H1 (cell line): Measurements from ENCODE around the gene EHBP1. TPM values are rescaled to one million over a fixed set of nuclear protein-coding genes. Genes with fewer than 3 reads are reported as not detected.

Source experiments
- CTCF ChIA-PET: fragments of 300-600 bp; sonication (Branson Sonifier 250); formaldehyde crosslinking; loops from one replicate; lab custom pipeline; 2021; ENCODE audit not compliant: partially characterized antibody; lab: Charles Lee
- POLR2A ChIA-PET: fragments of 300-600 bp; sonication (Branson Sonifier 250); formaldehyde crosslinking; loops from one replicate; lab custom pipeline; 2021; ENCODE audit warnings: inconsistent platforms; ENCODE audit not compliant: partially characterized antibody; lab: Charles Lee
- DNase-seq, 2 experiments: peaks; one replicate each; pipeline versions ENCODE4 v3.0.0 to v3.0.0-alpha.2; 2010 to 2022; ENCODE audit warnings: low spot score in 2 of 2, low read depth in 1 of 2, mixed read lengths in 1 of 2
- FAIRE-seq: peaks from 2 replicates; lab custom pipeline; 2011; peaks lifted over from hg19 to GRCh38; lab: Jason Lieb, UNC
- H2AFZ ChIP-seq: 2 replicates; pipeline ENCODE4 v1.8.1; 2012; ENCODE audit warnings: low read length, inconsistent platforms
- H2AK5ac ChIP-seq: 2 replicates; pipeline ENCODE4 v1.6.1; 2013; ENCODE audit warnings: low read depth, low read length
- H2BK120ac ChIP-seq: replicated peaks from 2 replicates; pipeline ENCODE3; 2013; ENCODE audit warnings: low read depth, low read length, inconsistent platforms
- H2BK12ac ChIP-seq: 2 replicates; pipeline ENCODE4 v1.6.1; 2013; ENCODE audit warnings: low read depth, low read length
- H2BK15ac ChIP-seq: 2 replicates; pipeline ENCODE4 v1.6.1; 2013; ENCODE audit warnings: low read length
- H2BK20ac ChIP-seq: 2 replicates; pipeline ENCODE4 v1.6.1; 2013; ENCODE audit warnings: low read length
- H2BK5ac ChIP-seq: 2 replicates; pipeline ENCODE4 v1.6.1; 2013; ENCODE audit warnings: low read depth, low read length
- H3K14ac ChIP-seq: 2 replicates; pipeline ENCODE4 v1.6.1; 2013; ENCODE audit warnings: inconsistent platforms; ENCODE audit not compliant: insufficient read length
- H3K18ac ChIP-seq: 2 replicates; pipeline ENCODE4 v1.6.1; 2013; ENCODE audit warnings: low read length; ENCODE audit errors: extremely low read depth
- H3K23ac ChIP-seq: 2 replicates; pipeline ENCODE4 v1.6.1; 2013; ENCODE audit warnings: inconsistent platforms; ENCODE audit not compliant: insufficient read length
- H3K23me2 ChIP-seq: 2 replicates; pipeline ENCODE4 v1.6.1; 2013; ENCODE audit warnings: low read depth, low read length
- H3K27ac ChIP-seq: 2 replicates; pipeline ENCODE4 v1.6.1; 2011; ENCODE audit warnings: low read depth, low read length, inconsistent platforms
- H3K27me3 ChIP-seq, 4 experiments: replicated peaks in 1 of 4; 1 replicate in 1 of 4; 2 replicates in 3 of 4; pipeline versions ENCODE4 v1.6.1 to v1.8.1; 2011 to 2013; ENCODE audit warnings: low read length in 3 of 4, mild to moderate bottlenecking in 3 of 4, inconsistent platforms in 2 of 4, mixed read lengths in 2 of 4, moderate library complexity in 1 of 4; ENCODE audit not compliant: control insufficient read depth in 3 of 4, insufficient read depth in 3 of 4; ENCODE audit errors: extremely low read depth in 1 of 4
- H3K36me3 ChIP-seq, 4 experiments: 2 replicates each; pipeline versions ENCODE4 v1.6.1 to v1.8.1; 2011 to 2013; ENCODE audit warnings: mild to moderate bottlenecking in 4 of 4, low read length in 3 of 4, moderate library complexity in 2 of 4, control low read depth in 1 of 4, inconsistent platforms in 1 of 4; ENCODE audit not compliant: insufficient read depth in 4 of 4, control insufficient read depth in 2 of 4
- H3K4ac ChIP-seq: replicated peaks from 2 replicates; pipeline ENCODE3; 2013; ENCODE audit warnings: low read length, low read depth, mixed read lengths, inconsistent platforms; ENCODE audit not compliant: insufficient read length
- H3K4me1 ChIP-seq, 4 experiments: replicated peaks in 1 of 4; 1 replicate in 1 of 4; 2 replicates in 3 of 4; pipeline versions ENCODE4 v1.6.1 to v1.8.1; 2011 to 2013; ENCODE audit warnings: low read length in 3 of 4, inconsistent platforms in 2 of 4, mixed read lengths in 1 of 4; ENCODE audit not compliant: insufficient read depth in 4 of 4, control insufficient read depth in 3 of 4
- H3K4me2 ChIP-seq, 2 experiments: 2 replicates each; pipeline versions ENCODE4 v1.6.1 to v1.8.1; 2011 to 2013; ENCODE audit warnings: low read depth in 2 of 2, low read length in 2 of 2, control low read depth in 1 of 2, inconsistent platforms in 1 of 2, mild to moderate bottlenecking in 1 of 2; ENCODE audit not compliant: insufficient read depth in 1 of 2
- H3K4me3 ChIP-seq, 4 experiments: fragments of 200-600, 300-600 bp in 1 of 4; sonication (generic), shearing (Covaris generic), sonication (Bioruptor Twin) in 1 of 4; 2 replicates each; pipeline versions ENCODE4 v1.5.1 to v1.8.1; 2011 to 2016; ENCODE audit warnings: low read length in 4 of 4, low read depth in 3 of 4, control low read depth in 2 of 4, inconsistent platforms in 2 of 4, mild to moderate bottlenecking in 2 of 4, mixed read lengths in 1 of 4, moderate library complexity in 1 of 4; ENCODE audit not compliant: insufficient read depth in 2 of 4; ENCODE audit errors: extremely low read depth in 1 of 4
- H3K56ac ChIP-seq: replicated peaks from 2 replicates; pipeline ENCODE3; 2013; ENCODE audit warnings: low read depth, mild to moderate bottlenecking, mixed read lengths, low read length, inconsistent platforms; ENCODE audit not compliant: insufficient read length
- H3K79me1 ChIP-seq: 2 replicates; pipeline ENCODE4 v1.6.1; 2013; ENCODE audit warnings: low read depth, low read length, control low read depth
- H3K79me2 ChIP-seq, 2 experiments: 2 replicates each; pipeline versions ENCODE4 v1.6.1 to v1.8.1; 2012 to 2013; ENCODE audit warnings: low read length in 2 of 2, mild to moderate bottlenecking in 2 of 2, inconsistent platforms in 1 of 2; ENCODE audit not compliant: insufficient read depth in 2 of 2, control insufficient read depth in 1 of 2
- H3K9ac ChIP-seq, 4 experiments: replicated peaks in 1 of 4; 1 replicate in 1 of 4; 2 replicates in 3 of 4; pipeline versions ENCODE4 v1.6.1 to v1.8.1; 2011 to 2013; ENCODE audit warnings: low read depth in 3 of 4, low read length in 3 of 4, control low read depth in 2 of 4, mild to moderate bottlenecking in 2 of 4, moderate library complexity in 2 of 4, inconsistent platforms in 1 of 4; ENCODE audit errors: extremely low read depth in 1 of 4
- H3K9me3 ChIP-seq, 2 experiments: 2 replicates each; pipeline versions ENCODE4 v1.6.1 to v1.8.1; 2012 to 2013; ENCODE audit warnings: mild to moderate bottlenecking in 2 of 2, moderate library complexity in 2 of 2, control low read depth in 1 of 2, inconsistent platforms in 1 of 2, low read depth in 1 of 2, low read length in 1 of 2, mixed read lengths in 1 of 2; ENCODE audit not compliant: insufficient read depth in 2 of 2
- H4K20me1 ChIP-seq, 2 experiments: replicated peaks in 1 of 2; 2 replicates each; pipeline versions ENCODE3 to v1.8.1; 2011 to 2013; ENCODE audit warnings: inconsistent platforms in 2 of 2, low read length in 2 of 2, mild to moderate bottlenecking in 1 of 2; ENCODE audit not compliant: insufficient read depth in 2 of 2, control insufficient read depth in 1 of 2
- H4K5ac ChIP-seq: 2 replicates; pipeline ENCODE4 v1.6.1; 2013; ENCODE audit warnings: low read length, low read depth, mixed read lengths, inconsistent platforms; ENCODE audit not compliant: insufficient read length
- H4K8ac ChIP-seq: 2 replicates; pipeline ENCODE4 v1.8.0; 2013; ENCODE audit warnings: mild to moderate bottlenecking, moderate library complexity, low read length, inconsistent platforms; ENCODE audit not compliant: insufficient read depth; ENCODE audit errors: extremely low read depth
- H4K91ac ChIP-seq: replicated peaks from 2 replicates; pipeline ENCODE3; 2013; ENCODE audit warnings: low read length, mixed read lengths, inconsistent platforms; ENCODE audit not compliant: insufficient read length
- CBX8 ChIP-seq: fragments of 300-800, 300-1000 bp; sonication (generic); IDR thresholded peaks from 2 replicates; pipeline ENCODE4 v1.7.1; 2016; ENCODE audit warnings: low read depth, low read length, borderline replicate concordance
- GABPA ChIP-seq: IDR thresholded peaks from 2 replicates; pipeline ENCODE4 v1.6.1; 2011; ENCODE audit warnings: mild to moderate bottlenecking, low read length, moderate library complexity, borderline replicate concordance; ENCODE audit not compliant: insufficient read depth
- HDAC6 ChIP-seq: IDR thresholded peaks from one replicate; pipeline ENCODE4 v1.7.1; 2012; ENCODE audit warnings: low read depth, mild to moderate bottlenecking, inconsistent platforms, low read length, moderate library complexity
- MAX ChIP-seq: IDR thresholded peaks from 2 replicates; pipeline ENCODE4 v1.6.1; 2012; ENCODE audit warnings: inconsistent platforms
- RAD21 ChIP-seq, 2 experiments: IDR thresholded peaks in 1 of 2; conservative IDR thresholded peaks in 1 of 2; 2 replicates each; pipeline ENCODE4 v1.6.1; 2011; ENCODE audit warnings: low read depth in 2 of 2, low read length in 2 of 2, improper control_type of control experiment in 1 of 2, inconsistent platforms in 1 of 2, mild to moderate bottlenecking in 1 of 2, moderate library complexity in 1 of 2
- SRF ChIP-seq: IDR thresholded peaks from 2 replicates; pipeline ENCODE4 v1.6.1; 2011; ENCODE audit warnings: mild to moderate bottlenecking, low read depth, low read length, moderate library complexity
- WGBS, 2 experiments: shearing (Covaris generic) in 1 of 2; methylation state at CpG; one replicate each; pipeline versions ENCODE4 v1.1.6 to v1.1.7; 2013 to 2015; ENCODE audit warnings: low lambda C conversion rate in 2 of 2, mixed read lengths in 2 of 2, inconsistent platforms in 1 of 2, low coverage in 1 of 2, missing lambda C conversion rate in 1 of 2; ENCODE audit not compliant: insufficient replicate concordance in 2 of 2, insufficient coverage in 1 of 2, insufficient read length in 1 of 2; ENCODE audit errors: extremely low coverage in 1 of 2, missing lambda C conversion rate in 1 of 2; 5-methylcytosine and 5-hydroxymethylcytosine counted together
- polyA plus RNA-seq, 7 experiments: library from polyadenylated mRNA; depleted of rRNA in 3 of 7; stranded (reverse) in 5 of 7; unstranded in 2 of 7; fragments of >200 nt in 5 of 7; fragments of 200-250 nt in 2 of 7; gene quantifications; 1 replicate in 5 of 7; 2 replicates in 1 of 7; 4 replicates in 1 of 7; pipeline versions ENCODE4 v1.2.1 to v1.2.3, GENCODE V29; 2011 to 2013; ENCODE audit warnings: missing spikeins in 2 of 7, mixed read lengths in 2 of 7
- total RNA-seq: library from RNA; stranded (reverse); fragmentation: NEBNext Ultra II Directional; extraction: Animal tissue kit (Norgen Biotek cat#: 25700); gene quantifications from 2 replicates; pipeline ENCODE4 v1.2.1, GENCODE V29; 2021

Gene EHBP1
- total and polyA plus RNA-seq, 2 of the 8 experiments (the other 6 are each of a cell fraction or from before 2014, with no cell fraction given) = 12.0 to 64.1 TPM

GRCh38 chr2:62660582-62661262 lies 44.8 kb upstream of the EHBP1 start:
- Histone ChIP-seq H3K27me3 (no peaks in the 10 kb centered on the region), H4K91ac (no peak overlapping the region), H2BK5ac (no peak overlapping the region), H2BK120ac (no peak overlapping the region), H3K9ac (no peak overlapping the region; a peak in 1 of 7 replicates), H4K20me1 (no peaks in the 10 kb centered on the region), H4K5ac (no peak overlapping the region)
- POLR2A ChIA-PET = no interaction called here
- FAIRE-seq = no peak
- TF ChIP-seq MAX (no peak), CBX8 (no peak), HDAC6 (no peak), GABPA (no peak), SRF (no peak), RAD21 (IDR thresholded peaks at IDR 0.05 in 1 of 2, conservative IDR thresholded peaks at IDR 0.05 in 1 of 2; ENCODE audit: low read depth in 2 of 2, low read length in 2 of 2) (no peak)
- TF ChIP-seq, all 59 proteins: peak for 0
- Histone ChIP-seq H2AK5ac (no peak overlapping the region), H3K14ac (no peak overlapping the region), H3K36me3 (no peaks in the 10 kb centered on the region), H2BK20ac (no peak overlapping the region), H3K23ac (no peak overlapping the region), H3K56ac (no peak overlapping the region), H3K18ac (no peak overlapping the region), H3K4ac (no peak overlapping the region), H2BK12ac (no peak overlapping the region), H3K79me2 (no peaks in the 10 kb centered on the region), H4K8ac (no peak overlapping the region), H3K4me1 (peaks cover 0 to 5% (median 4%) of the 10 kb centered on the region in 4 experiments; a peak in 2 of 7 replicates), H2AFZ (peak overlapping the region; percentile 43; the same call in 1 of the 2 replicates), H2BK15ac (no peak overlapping the region), H3K9me3 (no peaks in the 10 kb centered on the region), H3K4me2 (no peak overlapping the region), H3K23me2 (no peaks in the 10 kb centered on the region), H3K79me1 (no peaks in the 10 kb centered on the region), H3K27ac (no peak overlapping the region), H3K4me3 (no peak overlapping the region)
- CTCF ChIA-PET = interaction anchor here (1.2 to 1.6 kb wide), 2 partner anchors 21 to 203 kb away, joined by 4 to 5 read pairs; no protein-coding TSS in a partner anchor
- 78% methylated on average over 2 of the region's 2 CpGs; no CpG with 5 or more reads in 1 of the 2 experiments for WGBS, 2 experiments
- DNase-seq = no peak
